ENCODE measurements around the gene ENAH. TPM values are rescaled to one million over a fixed set of nuclear protein-coding genes. Genes with fewer than 3 reads are reported as not detected.
A peak's percentile ranks its signal among the peaks of the same experiment; 100 is the strongest.

Gene ENAH
- polyA plus RNA-seq, 1 of the 3 experiments (the other 2 are of a cell fraction), result 48.9 TPM

GRCh38 chr1:225483818-225484656, 168.9 kb downstream of the ENAH start:
- DNase-seq, result no peak
- H3K9me2 ChIP-seq, result no peaks in the 10 kb centered on the region
- H2AFZ ChIP-seq (ENCODE audit: low read depth), result no peak overlapping the region
- H3K79me2 ChIP-seq (ENCODE audit: insufficient read depth), result no peaks in the 10 kb centered on the region
- peaks cover 18% of the 10 kb centered on the region for H3F3A ChIP-seq (replicated peaks; ENCODE audit: insufficient read depth)
- H3K27me3 ChIP-seq (ENCODE audit: insufficient read depth), result no peaks in the 10 kb centered on the region
- TF ChIP-seq RXRA (IDR thresholded peaks at IDR 0.05; ENCODE audit: borderline replicate concordance, low read depth) (no peak), YY1 (IDR thresholded peaks at IDR 0.05; ENCODE audit: low read depth) (no peak), MAX (IDR thresholded peaks at IDR 0.05; ENCODE audit: low read depth) (no peak), POLR2AphosphoS5 (IDR thresholded peaks at IDR 0.05; ENCODE audit: low read depth, low read length) (peak; percentile 7; the same call in 1 of the 2 replicates), FOSL2 (IDR thresholded peaks at IDR 0.05; ENCODE audit: borderline replicate concordance, low read depth) (no peak)
- CTCF ChIA-PET, result interaction anchor here (1.2 to 19.4 kb wide), 4 partner anchors 9 to 494 kb away, joined by 3 to 473 read pairs (median 41); partner anchors contain the start of gene SRP9
- WGBS (ENCODE audit: low lambda C conversion rate), result 75% methylated on average over 18 of the region's 23 CpGs
- peaks cover 0 to 8% of the 10 kb centered on the region in 2 experiments for H3K36me3 ChIP-seq (replicated peaks in 1 of 2; ENCODE audit: control insufficient read depth in 1 of 2, insufficient read depth in 2 of 2, low read length in 1 of 2)
- H3K4me1 ChIP-seq (ENCODE audit: control insufficient read depth in 1 of 2, insufficient read depth in 2 of 2, low read depth in 1 of 2, low read length in 1 of 2), result peaks cover 0 to 6% of the 10 kb centered on the region in 2 experiments; a peak in 2 of 4 replicates
- no peaks in the 10 kb centered on the region for H4K20me1 ChIP-seq (ENCODE audit: insufficient read depth)
- no peak overlapping the region for H3K9ac ChIP-seq
- no peak overlapping the region for H3K4me3 ChIP-seq (ENCODE audit: low read depth in 2 of 2, low read length in 1 of 2)
- no peaks in the 10 kb centered on the region for H3K9me3 ChIP-seq
- no peak overlapping the region for H3K27ac ChIP-seq (ENCODE audit: low read depth in 2 of 2, low read length in 1 of 2)
- POLR2A ChIA-PET, result no interaction called here
- H3K4me2 ChIP-seq, result no peak overlapping the region

GRCh38 chr1:225482421-225482950, 170.4 kb downstream of the ENAH start:
- POLR2A ChIA-PET, result interaction anchor here (0.9 to 2.0 kb wide), 2 partner anchors 171 to 295 kb away, joined by 3 to 8 read pairs; partner anchors contain the start of genes ENAH and SRP9
- H3K79me2 ChIP-seq (ENCODE audit: insufficient read depth), result no peaks in the 10 kb centered on the region
- no peaks in the 10 kb centered on the region for H3K9me2 ChIP-seq
- H3K4me2 ChIP-seq, result 0 out of 2 replicates have a peak overlapping the region, but pooled peaks have one; percentile 19
- H3K9ac ChIP-seq, result no peak overlapping the region
- H3K4me1 ChIP-seq (ENCODE audit: control insufficient read depth in 1 of 2, insufficient read depth in 2 of 2, low read depth in 1 of 2, low read length in 1 of 2), result peaks cover 0 to 6% of the 10 kb centered on the region in 2 experiments; a peak in 2 of 4 replicates
- H3K36me3 ChIP-seq (replicated peaks in 1 of 2; ENCODE audit: control insufficient read depth in 1 of 2, insufficient read depth in 2 of 2, low read length in 1 of 2), result peaks cover 0 to 4% of the 10 kb centered on the region in 2 experiments
- H4K20me1 ChIP-seq (ENCODE audit: insufficient read depth), result no peaks in the 10 kb centered on the region
- no peak overlapping the region for H2AFZ ChIP-seq (ENCODE audit: low read depth)
- H3K27me3 ChIP-seq (ENCODE audit: insufficient read depth), result no peaks in the 10 kb centered on the region
- no peaks in the 10 kb centered on the region for H3K9me3 ChIP-seq
- TF ChIP-seq PBX3 (IDR thresholded peaks at IDR 0.05) (no peak), ZBTB33 (IDR thresholded peaks at IDR 0.05; ENCODE audit: borderline replicate concordance, low read depth) (no peak), USF1 (IDR thresholded peaks at IDR 0.05; ENCODE audit: borderline replicate concordance, low read depth) (no peak)
- 60% methylated on average over 10 of the region's 10 CpGs for WGBS (ENCODE audit: low lambda C conversion rate)
- no peak overlapping the region for H3K4me3 ChIP-seq (ENCODE audit: low read depth in 2 of 2, low read length in 1 of 2)
- peaks cover 11% of the 10 kb centered on the region for H3F3A ChIP-seq (replicated peaks; ENCODE audit: insufficient read depth)
- no peak for DNase-seq
- H3K27ac ChIP-seq (ENCODE audit: low read depth in 2 of 2, low read length in 1 of 2), result peak overlapping the region in 1 of 2 experiments; percentile 18; a peak in 1 of 4 replicates
- CTCF ChIA-PET, result interaction anchor here (0.8 to 19.4 kb wide), 13 partner anchors 8 to 506 kb away, joined by 3 to 473 read pairs (median 4); partner anchors contain the start of genes EPHX1, SRP9 and TMEM63A
